Measurements from ENCODE around the gene APOBEC3C. TPM values are rescaled to one million over a fixed set of nuclear protein-coding genes. Genes with fewer than 3 reads are reported as not detected.
A peak's percentile ranks its signal among the peaks of the same experiment; 100 is the strongest.
"Not testable (repeated sequence)": the region's sequence is repeated elsewhere in the genome, so short reads cannot be mapped to it uniquely, and the experiment has no call there.

APOBEC3C gene
- total and polyA plus RNA-seq, 9 donors = 7.0 to 88.9 (median 52.4) TPM

GRCh38 chr22:39055658-39056057, 41.6 kb downstream of the APOBEC3C start:
- Histone ChIP-seq H3K27me3 (no peaks in the 10 kb centered on the region), H3K27ac (no peak overlapping the region), H3K4me1 (ENCODE audit: insufficient read depth) (peaks cover 3% of the 10 kb centered on the region), H3K36me3 (no peaks in the 10 kb centered on the region), H3K4me3 (no peak overlapping the region), H3K9me3 (no peaks in the 10 kb centered on the region)
- no peak for DNase-seq
- intact Hi-C loops (cut with DNase I) = no loop called here
- TF ChIP-seq POLR2A (IDR thresholded peaks at IDR 0.05) = no peak
- TF ChIP-seq EP300 (IDR thresholded peaks at IDR 0.05) = no peak
- TF ChIP-seq CTCF (IDR thresholded peaks at IDR 0.05) = no peak
- 91 to 97% (median 95%) methylated on average over 11 of the region's 11 CpGs for WGBS, 3 donors

GRCh38 chr22:39061290-39061689, 47.2 kb downstream of the APOBEC3C start:
- H3K9me3 ChIP-seq; intact Hi-C loops (cut with DNase I); DNase-seq; H3K4me3 ChIP-seq; H3K27ac ChIP-seq; H3K27me3 ChIP-seq; H3K4me1 ChIP-seq (ENCODE audit: insufficient read depth); H3K36me3 ChIP-seq: not testable (repeated sequence)
- WGBS, 3 donors = 69 to 73% (median 69%) methylated on average over 6 of the region's 6 CpGs

GRCh38 chr22:39061951-39062350, 47.9 kb downstream of the APOBEC3C start:
- H3K36me3 ChIP-seq; intact Hi-C loops (cut with DNase I); DNase-seq; H3K4me3 ChIP-seq; H3K27me3 ChIP-seq; H3K4me1 ChIP-seq (ENCODE audit: insufficient read depth); H3K27ac ChIP-seq; H3K9me3 ChIP-seq: not testable (repeated sequence)
- WGBS, 3 donors = 82 to 84% (median 84%) methylated on average over 10 of the region's 10 CpGs

GRCh38 chr22:39063904-39064303, 49.8 kb downstream of the APOBEC3C start:
- 90 to 96% (median 92%) methylated on average over 8 of the region's 8 CpGs for WGBS, 3 donors
- H3K27me3 ChIP-seq; H3K9me3 ChIP-seq; intact Hi-C loops (cut with DNase I); H3K4me3 ChIP-seq; H3K36me3 ChIP-seq; H3K4me1 ChIP-seq (ENCODE audit: insufficient read depth); H3K27ac ChIP-seq; DNase-seq: not testable (repeated sequence)

GRCh38 chr22:39066442-39067276, 52.6 kb downstream of the APOBEC3C start:
- DNase-seq; intact Hi-C loops (cut with DNase I); H3K4me1 ChIP-seq (ENCODE audit: insufficient read depth); H3K4me3 ChIP-seq; H3K9me3 ChIP-seq; H3K27ac ChIP-seq; H3K27me3 ChIP-seq; H3K36me3 ChIP-seq: not testable (repeated sequence)
- 87 to 91% (median 88%) methylated on average over 9 of the region's 9 CpGs for WGBS, 3 donors

- no peaks in the 10 kb centered on the region for H3K4me1 ChIP-seq (ENCODE audit: insufficient read depth)
- H3K27me3 ChIP-seq = no peaks in the 10 kb centered on the region
- H3K4me3 ChIP-seq = no peak overlapping the region
- peak overlapping the region in 1 of 2 donors; percentile 11 for H3K27ac ChIP-seq
- DNase-seq = no peak
- 22 to 36% (median 27%) methylated on average over 12 to 13 of the region's 13 CpGs for WGBS, 3 donors
- H3K9me3 ChIP-seq = no peaks in the 10 kb centered on the region
- no peaks in the 10 kb centered on the region for H3K36me3 ChIP-seq
- no peak for TF ChIP-seq CTCF (IDR thresholded peaks at IDR 0.05)
- no peak for TF ChIP-seq EP300 (IDR thresholded peaks at IDR 0.05)
- no peak for TF ChIP-seq POLR2A (IDR thresholded peaks at IDR 0.05)
- intact Hi-C loops (cut with DNase I) = no loop called here
These were observed 54.2 kb downstream of the APOBEC3C start for GRCh38 chr22:39068033-39068785.

Other genes with a start within 250 kb of the APOBEC3C start
- gene DNAL4, start 220.1 kb upstream of the APOBEC3C start, total RNA-seq = 10 to 100 TPM; 12.1 to 26.4 (median 16.3) TPM
- gene DNAL4, start 220.1 kb upstream of the APOBEC3C start, polyA plus RNA-seq = 10 to 100 TPM; 12.2 to 23.5 TPM
- gene NPTXR, start 170.2 kb upstream of the APOBEC3C start, total RNA-seq = 10 to 100 TPM in 5 of 7 donors, 1 to 10 TPM in 2; 5.2 to 23.1 (median 15.4) TPM
- gene NPTXR, start 170.2 kb upstream of the APOBEC3C start, polyA plus RNA-seq = 1 to 10 TPM; 5.3 to 6.3 TPM
- 100 to 1,000 TPM in 5 of 7 donors, 10 to 100 TPM in 2; 32.7 to 175 (median 120) TPM for gene CBX6, start 142.0 kb upstream of the APOBEC3C start, total RNA-seq
- gene CBX6, start 142.0 kb upstream of the APOBEC3C start, polyA plus RNA-seq = 10 to 100 TPM; 22.6 to 26.4 TPM
- gene APOBEC3A, start 56.6 kb upstream of the APOBEC3C start, total RNA-seq = under 1 TPM in 3 of 7 donors, not detected in 4; 0.50 to 0.95 (median 0.64) TPM
- 1 to 10 TPM in 1 of 2 donors, under 1 TPM in 1; 0.10 to 1.2 TPM for gene APOBEC3A, start 56.6 kb upstream of the APOBEC3C start, polyA plus RNA-seq
- 1 to 10 TPM in 4 of 7 donors, under 1 TPM in 2, not detected in 1; 0.43 to 1.9 (median 1.4) TPM for gene APOBEC3B, start 31.9 kb upstream of the APOBEC3C start, total RNA-seq
- under 1 TPM; 0.70 to 0.98 TPM for gene APOBEC3B, start 31.9 kb upstream of the APOBEC3C start, polyA plus RNA-seq
- gene APOBEC3D, start 6.9 kb downstream of the APOBEC3C start, total RNA-seq = 1 to 10 TPM; 2.3 to 9.8 (median 6.3) TPM
- 1 to 10 TPM; 4.8 to 5.0 TPM for gene APOBEC3D, start 6.9 kb downstream of the APOBEC3C start, polyA plus RNA-seq
- 10 to 100 TPM in 5 of 7 donors, 1 to 10 TPM in 2; 7.6 to 51.4 (median 32.3) TPM for gene APOBEC3F, start 26.6 kb downstream of the APOBEC3C start, total RNA-seq
- 10 to 100 TPM in 1 of 2 donors, 1 to 10 TPM in 1; 7.4 to 14.2 TPM for gene APOBEC3F, start 26.6 kb downstream of the APOBEC3C start, polyA plus RNA-seq
- 10 to 100 TPM; 13.2 to 36.5 (median 24.7) TPM for gene APOBEC3G, start 63.0 kb downstream of the APOBEC3C start, total RNA-seq
- gene APOBEC3G, start 63.0 kb downstream of the APOBEC3C start, polyA plus RNA-seq = 10 to 100 TPM; 19.6 to 36.3 TPM
- under 1 TPM in 2 of 7 donors, not detected in 5; 0.23 to 0.31 TPM for gene APOBEC3H, start 83.0 kb downstream of the APOBEC3C start, total RNA-seq
- gene APOBEC3H, start 83.0 kb downstream of the APOBEC3C start, polyA plus RNA-seq = under 1 TPM in 1 of 2 donors, not detected in 1; 0.97 TPM
- 100 to 1,000 TPM in 1 of 7 donors, 10 to 100 TPM in 6; 47.2 to 107 (median 84.9) TPM for gene CBX7, start 138.4 kb downstream of the APOBEC3C start, total RNA-seq
- 10 to 100 TPM; 40.7 to 96.9 TPM for gene CBX7, start 138.4 kb downstream of the APOBEC3C start, polyA plus RNA-seq
- 10 to 100 TPM in 1 of 7 donors, 1 to 10 TPM in 6; 3.9 to 10.7 (median 5.5) TPM for gene PDGFB, start 230.7 kb downstream of the APOBEC3C start, total RNA-seq
- 1 to 10 TPM; 5.0 to 7.9 TPM for gene PDGFB, start 230.7 kb downstream of the APOBEC3C start, polyA plus RNA-seq

Measured in ovary (tissue), 9 donors.